Epithelial cell of umbilical artery (primary cell): ENCODE measurements around the gene CYBB. TPM values are rescaled to one million over a fixed set of nuclear protein-coding genes. Genes with fewer than 3 reads are reported as not detected.

Source experiments
- total RNA-seq: library from RNA; depleted of rRNA; stranded (reverse); fragments of >200 nt; gene quantifications from 2 replicates; pipeline ENCODE4 v1.2.3, GENCODE V29; 2014

Gene CYBB
- not detected in 2 replicates for total RNA-seq

GRCh38 chrX:37779857-37780256, at the start of gene CYBB:
Gene CYBB, plus strand, starts transcription at chrX:37780059. Its CDS starts 19 bp downstream, at chrX:37780078.

GRCh38 chrX:37846934-37847732, 67.3 kb downstream of the CYBB start, which contains the start of gene DYNLT3:
Gene DYNLT3, minus strand, starts transcription at chrX:37847571. Its CDS starts 61 bp downstream, at chrX:37847510.

Other genes with a start within 250 kb of the CYBB start
- under 0.01 TPM in 2 replicates for gene LANCL3, start 208.4 kb upstream of the CYBB start, total RNA-seq
- gene XK, start 94.3 kb upstream of the CYBB start, total RNA-seq: under 0.01 TPM in 1 of 2 replicates, not detected in the other
- gene DYNLT3, start 67.5 kb downstream of the CYBB start, total RNA-seq: 35.4 and 38.7 TPM in 2 replicates
- gene SYTL5, start 226.5 kb downstream of the CYBB start, total RNA-seq: under 0.01 TPM in 1 of 2 replicates, not detected in the other